Mesenteric fat pad (tissue), 1 donor: ENCODE results near the gene PDE3B. TPM values are rescaled to one million over a fixed set of nuclear protein-coding genes. Genes with fewer than 3 reads are reported as not detected.
"Not testable (repeated sequence)": the region's sequence is repeated elsewhere in the genome, so short reads cannot be mapped to it uniquely, and the experiment has no call there.

Experiments used
- DNase-seq: peaks from one replicate; pipeline ENCODE4 v3.0.0-alpha.2; 2020; ENCODE audit warnings: low spot score
- total RNA-seq: library from RNA; stranded (reverse); fragmentation: NEBNext Ultra II Directional; extraction: Animal tissue kit (Norgen Biotek cat#: 25700); gene quantifications from one replicate; pipeline ENCODE4 v1.2.1, GENCODE V29; 2021
- donor health status: DM: yes; HTN: yes; CAD: no.

PDE3B gene
- total RNA-seq, 1 donor from 2014 or later = 71.5 TPM

- no peak for DNase-seq
Observed at GRCh38 chr11:14673824-14674405, 30.3 kb downstream of the PDE3B start.

DNA sequence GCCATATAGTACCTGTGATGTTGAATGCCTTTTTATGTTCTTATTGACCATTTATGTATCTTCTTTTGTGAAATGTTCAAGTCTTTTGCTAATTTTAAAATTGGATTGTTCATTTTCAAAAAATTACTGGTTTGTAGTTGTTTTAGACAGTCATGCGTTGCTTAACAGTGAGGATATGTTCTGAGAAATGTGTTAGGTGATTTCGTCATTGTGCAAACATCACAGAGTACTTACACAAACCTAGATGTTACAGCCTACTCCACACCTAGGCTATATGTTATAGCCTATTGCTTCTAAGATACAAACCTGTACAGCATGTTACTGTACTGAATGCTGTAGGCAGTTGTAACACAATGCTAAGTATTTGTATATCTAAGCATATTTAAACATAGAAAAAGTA lies 32.5 kb downstream of the PDE3B start:
- DNase-seq = no peak

GRCh38 chr11:14677146-14677545 lies 33.5 kb downstream of the PDE3B start:
- DNase-seq = no peak

GRCh38 chr11:14678350-14678749 lies 34.7 kb downstream of the PDE3B start:
- DNase-seq = no peak

GRCh38 chr11:14679662-14680061 lies 36.1 kb downstream of the PDE3B start:
- no peak for DNase-seq

- not testable (repeated sequence) for DNase-seq
Observed at GRCh38 chr11:14684234-14684915, 40.8 kb downstream of the PDE3B start.

- DNase-seq = no peak
Observed at GRCh38 chr11:14687456-14687855, 43.9 kb downstream of the PDE3B start.

- no peak for DNase-seq
Observed at GRCh38 chr11:14687943-14688627, 44.5 kb downstream of the PDE3B start.

- DNase-seq = not testable (repeated sequence)
Observed at GRCh38 chr11:14695656-14696055, 52.1 kb downstream of the PDE3B start.

DNA sequence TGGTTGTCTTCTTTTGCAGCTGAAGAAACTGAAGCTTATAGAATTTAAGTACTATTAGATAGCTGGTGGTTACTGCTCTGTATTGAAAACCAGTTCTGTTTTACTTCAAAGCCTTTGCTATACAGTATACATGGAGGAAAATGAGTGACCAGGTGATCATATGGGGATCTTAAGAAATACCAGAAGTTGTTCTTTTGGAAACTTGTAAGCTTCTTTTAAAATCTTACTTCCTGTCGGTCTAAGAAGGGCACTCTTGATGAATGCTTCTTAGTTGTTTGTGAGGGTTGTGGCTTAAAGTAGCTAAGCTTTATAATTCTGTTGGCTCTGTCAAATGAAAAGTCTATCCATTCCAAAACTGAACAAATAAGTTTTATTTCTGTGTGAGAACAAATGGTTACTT lies 55.2 kb downstream of the PDE3B start:
- DNase-seq = no peak

DNA sequence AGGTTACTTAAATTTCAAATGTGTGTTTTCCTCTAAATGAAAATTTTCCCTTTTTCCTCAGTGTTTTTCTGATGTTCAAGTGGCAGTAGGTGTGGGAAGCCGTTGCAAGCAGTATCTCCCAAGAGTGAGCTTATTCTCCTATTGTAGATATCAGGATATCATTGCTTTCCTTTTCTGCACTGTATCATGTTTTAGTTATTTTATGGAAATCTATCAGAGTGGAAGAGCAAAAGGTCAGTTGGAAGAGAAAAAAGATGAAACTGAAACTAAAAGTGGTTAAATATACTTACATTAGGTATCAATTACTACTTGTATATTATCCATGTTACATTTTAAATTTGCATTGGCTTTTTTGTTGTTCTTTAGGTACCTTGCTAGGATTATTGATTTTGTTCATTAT lies 57.0 kb downstream of the PDE3B start:
- no peak for DNase-seq

DNA sequence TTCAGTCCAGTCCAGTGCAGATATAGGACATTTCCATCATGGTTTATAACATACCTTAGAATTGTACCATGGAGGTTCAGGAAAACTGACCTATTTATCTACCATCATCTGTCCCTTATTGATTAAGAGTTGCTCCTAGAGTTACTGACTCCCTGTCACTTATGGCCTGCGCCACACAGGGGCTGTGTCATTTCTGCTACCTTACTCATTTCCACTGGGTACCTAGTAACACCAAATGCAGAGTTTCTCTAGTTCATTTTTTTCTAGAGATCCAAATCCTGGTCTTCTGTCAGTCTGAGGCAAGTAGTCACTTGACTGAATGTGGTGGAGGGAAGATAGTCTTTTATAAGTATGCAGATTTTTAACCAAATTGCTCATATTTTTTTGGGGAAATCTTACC lies 59.2 kb downstream of the PDE3B start:
- no peak for DNase-seq

GRCh38 chr11:14703731-14704130 lies 60.1 kb downstream of the PDE3B start:
- DNase-seq = no peak

- DNase-seq = no peak
Observed at GRCh38 chr11:14705067-14705466, 61.5 kb downstream of the PDE3B start.

- no peak for DNase-seq
Observed at GRCh38 chr11:14713496-14714244, 70.1 kb downstream of the PDE3B start.

- not testable (repeated sequence) for DNase-seq
Observed at GRCh38 chr11:14715669-14716068, 72.1 kb downstream of the PDE3B start.

DNA sequence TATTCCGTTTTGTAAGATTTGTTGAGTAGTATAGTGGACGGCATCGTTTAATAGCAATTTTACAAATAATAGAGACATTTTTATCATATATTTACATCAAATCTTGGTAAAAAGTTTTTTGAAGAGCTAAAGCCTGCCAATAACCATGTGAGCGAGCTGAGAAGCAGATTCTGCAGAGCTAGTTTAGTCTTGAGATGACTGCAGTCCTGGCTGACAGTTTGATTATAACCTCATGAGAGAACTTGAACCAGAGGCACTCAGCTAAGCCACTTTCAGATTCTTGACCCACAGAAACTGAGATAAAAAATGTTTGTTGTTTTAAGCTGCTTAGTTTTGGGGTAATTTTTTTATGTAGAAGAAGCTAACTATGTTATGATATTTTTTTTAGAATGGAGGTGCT lies 78.9 kb downstream of the PDE3B start:
- no peak for DNase-seq

GRCh38 chr11:14725150-14725549 lies 81.5 kb downstream of the PDE3B start:
- no peak for DNase-seq

DNA sequence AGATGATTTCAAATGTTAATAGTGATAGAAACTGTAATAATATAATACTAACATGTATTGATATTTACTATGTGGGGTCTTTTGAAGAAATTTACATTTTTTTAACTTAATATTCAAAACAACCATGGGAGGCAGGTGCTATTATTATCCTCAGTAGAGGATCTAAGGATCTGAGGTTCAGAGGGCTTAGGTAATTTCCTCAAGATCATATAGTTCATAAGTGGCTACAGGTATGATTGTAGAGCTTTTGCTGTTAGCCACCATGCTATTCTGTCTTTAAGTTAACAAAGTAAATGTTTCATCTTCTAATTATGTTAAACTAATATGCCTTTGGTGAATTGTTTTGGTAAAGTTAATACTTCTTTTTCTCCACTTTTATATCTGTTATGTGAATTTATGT lies 83.6 kb downstream of the PDE3B start:
- DNase-seq = no peak

GRCh38 chr11:14727746-14728145 lies 84.1 kb downstream of the PDE3B start:
- DNase-seq = no peak

DNA sequence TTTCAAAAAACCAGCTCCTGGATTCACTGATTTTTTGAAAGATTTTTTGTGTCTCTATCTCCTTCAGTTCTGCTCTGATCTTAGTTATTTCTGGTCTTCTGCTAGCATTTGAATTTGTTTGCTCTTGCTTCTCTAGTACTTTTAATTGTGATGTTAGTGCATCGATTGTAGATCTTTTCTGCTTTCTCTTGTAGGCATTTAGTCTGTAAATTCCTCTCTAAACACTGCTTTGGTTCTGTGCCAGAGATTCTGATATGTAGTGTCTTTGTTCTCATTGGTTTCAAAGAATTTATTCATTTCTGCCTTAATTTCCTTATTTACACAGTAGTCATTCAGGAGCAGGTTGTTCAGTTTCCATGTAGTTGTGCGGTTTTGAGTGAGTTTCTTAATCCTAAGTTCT lies 96.9 kb downstream of the PDE3B start:
- DNase-seq = not testable (repeated sequence)

- no peak for DNase-seq
Observed at GRCh38 chr11:14741195-14741594, 97.6 kb downstream of the PDE3B start.
